GM23248 (cell line): ENCODE results near the gene NAA16.

ENCODE experiments used
- EZH2 ChIP-seq: fragments of 200-600 bp; sonication (generic); IDR thresholded peaks from 2 replicates; pipeline ENCODE4 v1.6.1; 2018; ENCODE audit warnings: antibody characterized with exemption, mild to moderate bottlenecking; ENCODE audit not compliant: insufficient read depth, poor library complexity, severe bottlenecking
- EZH2phosphoT487 ChIP-seq: fragments of 200-600 bp; sonication (generic); IDR thresholded peaks from 2 replicates; pipeline ENCODE4 v1.6.1; 2018; ENCODE audit warnings: antibody characterized with exemption, moderate library complexity, mild to moderate bottlenecking, low read depth; ENCODE audit not compliant: insufficient read depth

GRCh38 chr13:41313117-41313516, 2.0 kb downstream of the NAA16 start:
- TF ChIP-seq EZH2 (no peak), EZH2phosphoT487 (no peak)
